SK-N-SH (cell line): ENCODE measurements around the gene ATP12A. TPM values are rescaled to one million over a fixed set of nuclear protein-coding genes. Genes with fewer than 3 reads are reported as not detected.

Source experiments
- CTCF ChIA-PET: fragments of 300-600, 350-600 bp; formaldehyde crosslinking; extraction: SDS; loops from one replicate; lab custom pipeline; 2021; lab: Yijun Ruan, JAX
- POLR2A ChIA-PET: fragments of 350-600 bp; sonication (Branson Sonifier 250); formaldehyde crosslinking; extraction: SDS; loops from one replicate; lab custom pipeline; 2020; ENCODE audit warnings: antibody characterized with exemption, inconsistent platforms; lab: Yijun Ruan, JAX
- DNase-seq: peaks from one replicate; pipeline ENCODE4 v3.0.0; 2012
- H2AFZ ChIP-seq: fragments of 200-600 bp; sonication (generic); 2 replicates; pipeline ENCODE4 v1.8.1; 2016; ENCODE audit warnings: antibody characterized with exemption, mild to moderate bottlenecking, low read depth
- H3F3A ChIP-seq: fragments of 200-600 bp; sonication (generic); replicated peaks from 2 replicates; pipeline ENCODE3; 2016; ENCODE audit warnings: antibody characterized with exemption, mild to moderate bottlenecking; ENCODE audit not compliant: insufficient read depth
- H3K27ac ChIP-seq, 2 experiments: fragments of 200-500 bp in 1 of 2; fragments of 200-600 bp in 1 of 2; sonication (Bioruptor generic) in 1 of 2; sonication (generic), shearing (Covaris generic) in 1 of 2; 2 replicates each; pipeline versions ENCODE4 v1.5.1 to v1.6.1; 2014 to 2016; ENCODE audit warnings: low read depth in 2 of 2, inconsistent platforms in 1 of 2, low read length in 1 of 2, mild to moderate bottlenecking in 1 of 2, mixed read lengths in 1 of 2
- H3K27me3 ChIP-seq: fragments of 200-600 bp; sonication (generic), shearing (Covaris generic); 2 replicates; pipeline ENCODE4 v1.6.1; 2016; ENCODE audit warnings: mixed run types; ENCODE audit not compliant: insufficient read depth
- H3K36me3 ChIP-seq, 2 experiments: fragments of 200-500 bp in 1 of 2; fragments of 200-600 bp in 1 of 2; sonication (Bioruptor generic) in 1 of 2; sonication (generic) in 1 of 2; replicated peaks in 1 of 2; 2 replicates each; pipeline versions ENCODE3 to v1.5.1; 2014 to 2016; ENCODE audit warnings: low read length in 1 of 2, mild to moderate bottlenecking in 1 of 2; ENCODE audit not compliant: insufficient read depth in 2 of 2, control insufficient read depth in 1 of 2
- H3K4me1 ChIP-seq, 2 experiments: fragments of 200-500 bp in 1 of 2; fragments of 200-600 bp in 1 of 2; sonication (Bioruptor generic) in 1 of 2; sonication (generic), shearing (Covaris generic) in 1 of 2; 2 replicates each; pipeline versions ENCODE4 v1.5.1 to v1.6.1; 2014 to 2016; ENCODE audit warnings: low read depth in 1 of 2, low read length in 1 of 2, mixed run types in 1 of 2; ENCODE audit not compliant: insufficient read depth in 2 of 2, control insufficient read depth in 1 of 2
- H3K4me2 ChIP-seq: fragments of 200-600 bp; sonication (generic), shearing (Covaris generic); 2 replicates; pipeline ENCODE4 v1.6.1; 2017; ENCODE audit warnings: mixed run types
- H3K4me3 ChIP-seq, 2 experiments: fragments of 200-500 bp in 1 of 2; fragments of 200-600 bp in 1 of 2; sonication (Bioruptor generic) in 1 of 2; sonication (generic), shearing (Covaris generic) in 1 of 2; 2 replicates each; pipeline versions ENCODE4 v1.5.1 to v1.8.1; 2014 to 2016; ENCODE audit warnings: low read depth in 2 of 2, inconsistent platforms in 1 of 2, low read length in 1 of 2, mild to moderate bottlenecking in 1 of 2, mixed read lengths in 1 of 2, moderate library complexity in 1 of 2
- H3K79me2 ChIP-seq: fragments of 200-600 bp; sonication (generic); 2 replicates; pipeline ENCODE4 v1.8.1; 2017; ENCODE audit warnings: mild to moderate bottlenecking; ENCODE audit not compliant: insufficient read depth
- H3K9ac ChIP-seq: fragments of 200-600 bp; sonication (generic); 2 replicates; pipeline ENCODE4 v1.6.1; 2017; ENCODE audit warnings: mixed run types
- H3K9me2 ChIP-seq: fragments of 200-600 bp; sonication (generic); 2 replicates; pipeline ENCODE4 v1.6.1; 2017; ENCODE audit warnings: mixed run types
- H3K9me3 ChIP-seq: fragments of 200-600 bp; sonication (generic); 2 replicates; pipeline ENCODE4 v1.6.1; 2017; ENCODE audit warnings: mixed run types, mild to moderate bottlenecking, moderate library complexity
- H4K20me1 ChIP-seq: fragments of 200-600 bp; sonication (generic); 2 replicates; pipeline ENCODE4 v1.6.1; 2017; ENCODE audit warnings: mild to moderate bottlenecking, mixed run types; ENCODE audit not compliant: insufficient read depth
- CHD2 ChIP-seq: fragments of 150-350 bp; IDR thresholded peaks from 2 replicates; pipeline ENCODE4 v1.6.1; 2018; ENCODE audit warnings: low read length; ENCODE audit not compliant: partially characterized antibody
- EZH2phosphoT487 ChIP-seq: fragments of 200-600 bp; sonication (generic); IDR thresholded peaks from 2 replicates; pipeline ENCODE4 v1.6.1; 2017; ENCODE audit warnings: low read depth, mixed run types, mild to moderate bottlenecking, antibody characterized with exemption, moderate library complexity, borderline replicate concordance
- FOXJ3 ChIP-seq: sonication (generic); formaldehyde crosslinking; IDR thresholded peaks from 2 replicates; pipeline ENCODE4 v1.5.1; 2020; ENCODE audit warnings: mild to moderate bottlenecking, missing genetic modification reagents
- GABPA ChIP-seq: IDR thresholded peaks from 2 replicates; pipeline ENCODE4 v1.4.0; 2012; ENCODE audit warnings: low read depth, mild to moderate bottlenecking
- MXI1 ChIP-seq: IDR thresholded peaks from 2 replicates; pipeline ENCODE4 v1.6.1; 2012; ENCODE audit warnings: mild to moderate bottlenecking, low read depth, low read length, improper control_type of control experiment
- POLR2AphosphoS5 ChIP-seq: IDR thresholded peaks from 2 replicates; pipeline ENCODE4 v1.6.1; 2012; ENCODE audit warnings: low read depth, low read length
- RAD21 ChIP-seq: IDR thresholded peaks from 2 replicates; pipeline ENCODE4 v1.6.1; 2012; ENCODE audit warnings: mild to moderate bottlenecking, low read length
- RXRA ChIP-seq: IDR thresholded peaks from 2 replicates; pipeline ENCODE4 v1.4.0; 2012; ENCODE audit warnings: low read depth, mild to moderate bottlenecking, borderline replicate concordance
- SIN3A ChIP-seq: IDR thresholded peaks from 2 replicates; pipeline ENCODE4 v1.6.1; 2012; ENCODE audit warnings: low read depth, mild to moderate bottlenecking, low read length, moderate library complexity, borderline replicate concordance
- SMC3 ChIP-seq: IDR thresholded peaks from 2 replicates; pipeline ENCODE4 v1.6.1; 2012; ENCODE audit warnings: low read depth, low read length, improper control_type of control experiment
- TAF1 ChIP-seq: IDR thresholded peaks from 2 replicates; pipeline ENCODE4 v1.6.1; 2012; ENCODE audit warnings: low read depth, mild to moderate bottlenecking, low read length, moderate library complexity, borderline replicate concordance
- TCF12 ChIP-seq: IDR thresholded peaks from 2 replicates; pipeline ENCODE4 v1.4.0; 2012
- WGBS: methylation state at CpG from one replicate; pipeline ENCODE4 v1.1.6; 2017; ENCODE audit warnings: low lambda C conversion rate; 5-methylcytosine and 5-hydroxymethylcytosine counted together
- polyA plus RNA-seq, 3 experiments: library from polyadenylated mRNA; depleted of rRNA; stranded (reverse); fragments of >200 nt; gene quantifications; 2 replicates each; pipeline ENCODE4 v1.2.3, GENCODE V29; 2012
- TF ChIP-seq, protein P1 (sequence below): fragments of 200-600 bp; sonication (generic); IDR thresholded peaks from 2 replicates; pipeline ENCODE4 v1.6.1; 2017; ENCODE audit warnings: antibody characterized with exemption, mild to moderate bottlenecking, moderate library complexity
- TF ChIP-seq, protein P2 (sequence below): IDR thresholded peaks from 2 replicates; pipeline ENCODE4; 2012
- TF ChIP-seq, protein P3 (sequence below): IDR thresholded peaks from 2 replicates; pipeline ENCODE4 v1.4.0; 2012; ENCODE audit warnings: low read depth, borderline replicate concordance
- TF ChIP-seq, protein P4 (sequence below): IDR thresholded peaks from 2 replicates; pipeline ENCODE4 v1.4.0; 2012; ENCODE audit warnings: low read depth
- TF ChIP-seq, protein P5 (sequence below): fragments of 150-350 bp; IDR thresholded peaks from 2 replicates; pipeline ENCODE4 v1.6.1; 2016; ENCODE audit warnings: mild to moderate bottlenecking, low read depth, low read length

Gene ATP12A
- polyA plus RNA-seq, 1 of the 3 experiments (the other 2 are of a cell fraction) = not detected

DNA sequence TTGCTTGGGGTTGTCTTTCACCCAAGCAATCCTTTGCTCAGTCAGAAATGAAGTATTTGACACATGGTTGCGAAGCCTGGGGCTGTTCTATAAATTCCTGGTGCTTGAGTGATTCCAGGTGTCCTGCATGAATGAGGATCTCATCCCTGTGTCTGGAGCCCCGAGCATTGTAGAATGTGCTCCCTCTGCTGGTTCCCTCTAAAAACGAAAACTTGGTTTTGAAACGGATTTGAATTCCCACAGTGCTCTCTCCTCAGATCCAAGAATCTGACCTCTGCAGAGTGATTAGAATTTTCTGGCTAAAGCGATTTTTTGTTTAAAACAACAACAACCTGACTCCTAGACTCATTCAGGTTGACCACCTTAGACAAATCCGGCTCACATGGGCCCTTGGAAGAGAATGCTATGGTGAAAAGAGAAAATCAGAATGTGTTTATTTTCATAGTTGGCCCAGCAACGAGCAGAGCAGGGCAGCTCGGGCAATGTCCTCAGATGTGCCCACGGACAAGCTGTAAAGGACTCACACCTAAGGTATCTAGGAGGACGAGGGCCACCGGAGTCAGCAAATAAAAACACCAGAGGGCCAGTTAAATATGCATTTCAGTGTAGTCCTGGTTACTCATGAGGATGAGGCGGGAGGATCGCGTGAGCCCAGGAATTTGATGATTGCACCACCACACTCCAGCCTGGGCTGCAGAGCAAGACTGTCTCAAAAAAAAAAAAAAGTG, 8.7 kb upstream of the ATP12A start:
- H3K9ac ChIP-seq = no peak overlapping the region
- H2AFZ ChIP-seq = no peak overlapping the region
- peaks cover 26% of the 10 kb centered on the region for H3K27me3 ChIP-seq
- WGBS = 39% methylated on average over 14 of the region's 14 CpGs
- CTCF ChIA-PET = interaction anchor here (0.9 to 2.4 kb wide), 10 partner anchors 11 to 130 kb away, joined by 3 to 16 read pairs (median 5); no protein-coding TSS in a partner anchor
- H4K20me1 ChIP-seq = no peaks in the 10 kb centered on the region
- H3K9me3 ChIP-seq = no peaks in the 10 kb centered on the region
- no peak for TF ChIP-seq MXI1
- no peak for TF ChIP-seq CHD2
- TF ChIP-seq, protein P1, sequence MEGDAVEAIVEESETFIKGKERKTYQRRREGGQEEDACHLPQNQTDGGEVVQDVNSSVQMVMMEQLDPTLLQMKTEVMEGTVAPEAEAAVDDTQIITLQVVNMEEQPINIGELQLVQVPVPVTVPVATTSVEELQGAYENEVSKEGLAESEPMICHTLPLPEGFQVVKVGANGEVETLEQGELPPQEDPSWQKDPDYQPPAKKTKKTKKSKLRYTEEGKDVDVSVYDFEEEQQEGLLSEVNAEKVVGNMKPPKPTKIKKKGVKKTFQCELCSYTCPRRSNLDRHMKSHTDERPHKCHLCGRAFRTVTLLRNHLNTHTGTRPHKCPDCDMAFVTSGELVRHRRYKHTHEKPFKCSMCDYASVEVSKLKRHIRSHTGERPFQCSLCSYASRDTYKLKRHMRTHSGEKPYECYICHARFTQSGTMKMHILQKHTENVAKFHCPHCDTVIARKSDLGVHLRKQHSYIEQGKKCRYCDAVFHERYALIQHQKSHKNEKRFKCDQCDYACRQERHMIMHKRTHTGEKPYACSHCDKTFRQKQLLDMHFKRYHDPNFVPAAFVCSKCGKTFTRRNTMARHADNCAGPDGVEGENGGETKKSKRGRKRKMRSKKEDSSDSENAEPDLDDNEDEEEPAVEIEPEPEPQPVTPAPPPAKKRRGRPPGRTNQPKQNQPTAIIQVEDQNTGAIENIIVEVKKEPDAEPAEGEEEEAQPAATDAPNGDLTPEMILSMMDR = peak; percentile 76
- TF ChIP-seq RAD21 = peak; percentile 77
- TF ChIP-seq TCF12 = peak; percentile 68
- TF ChIP-seq SMC3 = peak; percentile 80
- H3K4me1 ChIP-seq = peaks cover 0 to 7% of the 10 kb centered on the region in 2 experiments; a peak in 1 of 4 replicates
- 0 out of 2 replicates have a peak overlapping the region, but pooled peaks have one; percentile 14 for H3K4me2 ChIP-seq
- H3K27ac ChIP-seq = no peak overlapping the region
- POLR2A ChIA-PET = no interaction called here
- H3K79me2 ChIP-seq = no peaks in the 10 kb centered on the region
- H3F3A ChIP-seq = no peaks in the 10 kb centered on the region
- H3K9me2 ChIP-seq = no peaks in the 10 kb centered on the region
- H3K4me3 ChIP-seq = peak overlapping the region in 1 of 2 experiments; percentile 28; a peak in 1 of 4 replicates
- no peaks in the 10 kb centered on the region for H3K36me3 ChIP-seq
- peak; percentile 82 for DNase-seq

DNA sequence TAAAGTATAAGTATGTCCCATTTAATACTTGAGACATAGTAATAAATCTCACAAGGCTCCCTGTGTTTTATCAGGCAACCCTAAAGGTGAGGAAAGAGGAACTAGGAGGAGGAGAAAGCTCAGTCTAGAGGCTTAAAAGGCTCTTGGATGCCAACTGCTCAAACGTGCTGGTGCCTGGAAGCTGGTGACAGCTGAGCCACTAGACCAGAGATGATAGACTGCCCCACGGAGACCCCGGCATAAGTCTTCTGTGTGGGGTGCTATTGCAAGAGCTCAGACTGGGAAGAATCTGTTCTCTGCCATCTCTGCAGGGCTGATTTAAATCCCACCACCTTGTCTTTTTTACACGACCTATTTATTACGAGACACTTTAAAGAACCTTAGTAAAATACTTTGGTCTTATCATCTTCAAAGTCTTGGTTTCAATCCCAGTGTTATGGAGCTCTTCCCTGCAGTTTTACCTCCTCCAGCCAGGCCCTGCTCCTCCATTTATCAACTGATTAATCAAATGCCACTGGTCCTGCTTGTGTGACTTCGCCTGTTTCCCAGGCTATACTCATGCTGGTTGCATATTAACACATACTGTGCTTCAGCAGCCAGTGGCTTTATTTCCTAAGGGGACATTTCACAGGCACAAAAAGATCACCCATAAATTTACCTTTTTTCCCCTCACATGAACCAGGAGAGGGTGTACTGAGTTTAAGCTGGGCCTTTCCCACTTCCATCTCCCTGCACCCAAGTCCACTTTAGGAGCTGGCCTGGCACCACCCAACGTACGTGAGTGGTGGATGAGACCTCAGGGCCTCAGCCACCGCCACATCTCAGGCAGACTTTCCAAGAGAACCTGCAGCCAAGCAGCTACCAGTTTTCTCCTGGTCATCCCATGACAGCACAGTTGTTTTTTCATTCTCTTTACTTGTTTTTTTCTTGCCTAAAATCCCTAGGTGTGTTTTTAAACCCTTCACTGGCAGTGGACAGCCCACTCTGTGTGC, 7.8 kb upstream of the ATP12A start:
- WGBS = 66% methylated on average over 9 of the region's 9 CpGs
- Histone ChIP-seq H3K79me2 (no peaks in the 10 kb centered on the region), H4K20me1 (no peaks in the 10 kb centered on the region), H3K9me3 (no peaks in the 10 kb centered on the region), H3F3A (no peaks in the 10 kb centered on the region), H2AFZ (no peak overlapping the region), H3K9ac (no peak overlapping the region), H3K4me1 (peaks cover 0 to 7% of the 10 kb centered on the region in 2 experiments; a peak in 1 of 4 replicates), H3K4me2 (no peak overlapping the region), H3K27me3 (peaks cover 34% of the 10 kb centered on the region), H3K27ac (no peak overlapping the region), H3K36me3 (no peaks in the 10 kb centered on the region), H3K9me2 (no peaks in the 10 kb centered on the region), H3K4me3 (no peak overlapping the region)
- CTCF ChIA-PET = interaction anchor here (0.7 to 2.4 kb wide), 11 partner anchors 10 to 350 kb away, joined by 3 to 16 read pairs (median 4); no protein-coding TSS in a partner anchor
- POLR2A ChIA-PET = no interaction called here
- no peak for DNase-seq
- TF ChIP-seq, protein P2, sequence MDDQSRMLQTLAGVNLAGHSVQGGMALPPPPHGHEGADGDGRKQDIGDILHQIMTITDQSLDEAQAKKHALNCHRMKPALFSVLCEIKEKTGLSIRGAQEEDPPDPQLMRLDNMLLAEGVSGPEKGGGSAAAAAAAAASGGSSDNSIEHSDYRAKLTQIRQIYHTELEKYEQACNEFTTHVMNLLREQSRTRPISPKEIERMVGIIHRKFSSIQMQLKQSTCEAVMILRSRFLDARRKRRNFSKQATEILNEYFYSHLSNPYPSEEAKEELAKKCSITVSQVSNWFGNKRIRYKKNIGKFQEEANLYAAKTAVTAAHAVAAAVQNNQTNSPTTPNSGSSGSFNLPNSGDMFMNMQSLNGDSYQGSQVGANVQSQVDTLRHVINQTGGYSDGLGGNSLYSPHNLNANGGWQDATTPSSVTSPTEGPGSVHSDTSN = no peak
- TF ChIP-seq SMC3 (no peak), SIN3A (no peak), RXRA (no peak), POLR2AphosphoS5 (no peak), FOXJ3 (no peak), TAF1 (no peak), GABPA (no peak), EZH2phosphoT487 (no peak)
- TF ChIP-seq, protein P3, sequence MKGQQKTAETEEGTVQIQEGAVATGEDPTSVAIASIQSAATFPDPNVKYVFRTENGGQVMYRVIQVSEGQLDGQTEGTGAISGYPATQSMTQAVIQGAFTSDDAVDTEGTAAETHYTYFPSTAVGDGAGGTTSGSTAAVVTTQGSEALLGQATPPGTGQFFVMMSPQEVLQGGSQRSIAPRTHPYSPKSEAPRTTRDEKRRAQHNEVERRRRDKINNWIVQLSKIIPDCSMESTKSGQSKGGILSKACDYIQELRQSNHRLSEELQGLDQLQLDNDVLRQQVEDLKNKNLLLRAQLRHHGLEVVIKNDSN = no peak
- TF ChIP-seq, protein P4, sequence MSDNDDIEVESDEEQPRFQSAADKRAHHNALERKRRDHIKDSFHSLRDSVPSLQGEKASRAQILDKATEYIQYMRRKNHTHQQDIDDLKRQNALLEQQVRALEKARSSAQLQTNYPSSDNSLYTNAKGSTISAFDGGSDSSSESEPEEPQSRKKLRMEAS = no peak
- TF ChIP-seq, protein P5, sequence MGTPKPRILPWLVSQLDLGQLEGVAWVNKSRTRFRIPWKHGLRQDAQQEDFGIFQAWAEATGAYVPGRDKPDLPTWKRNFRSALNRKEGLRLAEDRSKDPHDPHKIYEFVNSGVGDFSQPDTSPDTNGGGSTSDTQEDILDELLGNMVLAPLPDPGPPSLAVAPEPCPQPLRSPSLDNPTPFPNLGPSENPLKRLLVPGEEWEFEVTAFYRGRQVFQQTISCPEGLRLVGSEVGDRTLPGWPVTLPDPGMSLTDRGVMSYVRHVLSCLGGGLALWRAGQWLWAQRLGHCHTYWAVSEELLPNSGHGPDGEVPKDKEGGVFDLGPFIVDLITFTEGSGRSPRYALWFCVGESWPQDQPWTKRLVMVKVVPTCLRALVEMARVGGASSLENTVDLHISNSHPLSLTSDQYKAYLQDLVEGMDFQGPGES = no peak
